DLD1 (cell line): ENCODE results near the gene PHF20.
"Not testable (repeated sequence)": the region's sequence is repeated elsewhere in the genome, so short reads cannot be mapped to it uniquely, and the experiment has no call there.

Experiments used
- in situ Hi-C: cut with HindIII; loops from 2 replicates; pipeline ENCODE4 v1.10.0; 2017; ENCODE audit warnings: low sequenced_read_pairs

PHF20 gene

DNA sequence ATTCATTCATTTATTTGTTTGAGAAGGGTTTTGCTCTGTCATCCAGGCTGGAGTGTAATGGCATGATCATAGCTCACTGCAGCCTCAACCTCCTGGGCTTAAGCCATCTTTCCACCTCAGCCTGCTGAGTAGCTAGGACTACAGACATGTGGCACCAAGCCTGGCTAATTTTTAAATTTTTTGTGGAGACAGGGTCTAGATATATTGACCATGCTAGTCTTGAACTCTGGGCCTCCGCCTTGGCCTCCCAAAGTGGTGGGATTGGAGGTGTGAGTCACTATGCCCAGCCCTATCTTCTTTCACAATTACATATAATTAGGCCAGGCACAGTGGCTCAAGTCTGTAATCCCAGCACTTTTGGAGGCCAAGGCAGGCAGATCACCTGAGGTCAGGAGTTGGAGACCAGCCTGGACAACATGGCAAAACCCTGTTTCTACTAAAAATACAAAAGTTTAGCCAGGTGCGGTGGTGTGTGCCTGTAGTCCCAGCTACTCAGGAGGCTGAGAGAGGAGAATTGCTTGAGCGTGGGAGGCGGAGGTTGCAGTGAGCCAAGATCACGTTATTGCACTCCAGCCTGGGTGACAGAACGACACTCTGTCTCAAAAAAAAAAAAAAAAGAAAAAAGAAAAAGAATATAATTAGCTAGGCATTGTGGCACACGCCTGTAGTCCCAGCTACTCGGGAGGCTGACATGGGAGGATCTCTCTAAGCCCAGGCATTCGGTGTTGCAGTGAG, 110.8 kb downstream of the PHF20 start:
- in situ Hi-C loops: not testable (repeated sequence)

- in situ Hi-C loops: no loop called here
Observed at GRCh38 chr20:35883336-35883777, 111.5 kb downstream of the PHF20 start.

DNA sequence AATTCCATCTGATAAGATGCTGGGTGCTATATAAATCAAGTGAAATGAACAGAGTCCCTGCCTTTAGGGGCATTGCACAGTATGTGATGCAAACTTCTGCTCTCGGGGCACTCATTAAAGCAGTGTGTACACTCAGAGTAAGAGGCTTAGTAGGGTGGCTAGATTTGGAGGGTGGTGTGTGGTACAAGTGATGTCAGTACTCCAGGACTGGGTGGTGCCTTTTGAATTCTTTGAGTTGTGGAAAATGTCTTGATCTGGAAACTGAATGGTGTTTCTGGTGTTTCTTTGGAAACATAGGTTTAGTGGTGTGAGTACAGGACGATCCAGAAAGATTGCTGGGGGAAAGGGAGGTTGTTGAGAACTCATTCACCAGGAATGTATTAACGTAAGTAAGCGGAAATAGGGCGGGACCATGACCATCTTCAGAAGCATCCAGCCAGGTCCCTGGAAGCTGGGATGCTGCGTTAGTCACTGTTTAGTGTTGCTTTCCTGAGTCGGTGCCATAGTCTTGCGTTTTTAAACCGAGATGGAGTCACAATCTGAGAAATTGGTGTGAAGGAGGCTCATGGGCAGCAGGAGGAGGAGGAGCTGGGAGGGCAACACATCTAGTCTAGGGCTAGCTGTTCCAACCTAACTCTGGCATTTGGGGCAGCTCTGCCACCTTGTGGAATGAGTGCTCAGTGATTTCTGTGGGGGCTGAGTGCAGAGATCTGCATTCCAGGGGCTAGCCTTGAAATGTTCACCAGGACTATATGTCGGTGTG, 112.1 kb downstream of the PHF20 start:
- in situ Hi-C loops: no loop called here

GRCh38 chr20:35884541-35884865, 112.7 kb downstream of the PHF20 start:
- in situ Hi-C loops: no loop called here

DNA sequence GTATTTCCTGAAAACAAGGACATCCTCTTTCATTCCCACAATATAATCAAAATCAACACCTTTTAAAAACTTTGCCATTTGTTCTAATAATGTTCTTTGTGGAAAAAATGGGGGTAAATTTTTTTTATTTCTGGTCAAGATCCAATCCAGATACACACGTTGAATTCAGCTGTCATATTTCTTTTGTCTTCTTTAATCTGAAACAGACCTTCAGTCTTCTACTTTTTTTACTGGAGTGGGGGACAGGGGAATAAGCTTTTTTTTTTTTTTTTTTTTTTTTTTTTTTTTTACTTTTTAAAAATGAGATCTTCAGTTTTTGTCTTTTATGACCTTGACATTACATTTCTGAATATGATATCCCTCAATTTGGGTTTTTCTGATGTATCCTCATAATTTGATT, 113.4 kb downstream of the PHF20 start:
- in situ Hi-C loops: no loop called here

- in situ Hi-C loops: no loop called here
Observed at GRCh38 chr20:35886537-35886936, 114.7 kb downstream of the PHF20 start.

- in situ Hi-C loops: no loop called here
Observed at GRCh38 chr20:35887393-35888064, 115.7 kb downstream of the PHF20 start.

DNA sequence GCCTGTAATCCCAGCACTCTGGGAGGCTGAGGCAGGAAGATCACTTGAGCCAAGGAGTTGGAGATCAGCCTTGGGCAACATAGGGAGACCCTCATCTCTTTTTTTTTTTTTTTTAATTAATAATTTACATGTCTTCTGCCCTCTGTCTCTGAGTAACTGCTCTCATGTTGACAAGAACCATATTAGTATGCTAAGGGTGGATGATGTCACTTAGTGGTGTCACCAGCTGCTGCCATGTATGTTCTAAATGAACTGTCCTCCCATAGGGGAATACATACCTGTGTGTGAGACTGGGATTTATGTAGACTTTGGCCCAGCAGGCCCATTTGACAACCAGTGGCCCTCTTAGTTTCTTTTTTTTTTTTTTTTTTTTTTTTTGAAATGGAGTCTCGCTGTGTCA, 116.8 kb downstream of the PHF20 start:
- in situ Hi-C loops: no loop called here

GRCh38 chr20:35891375-35891774, 119.6 kb downstream of the PHF20 start:
- in situ Hi-C loops: no loop called here

- in situ Hi-C loops: no loop called here
Observed at GRCh38 chr20:35892871-35893270, 121.1 kb downstream of the PHF20 start.

DNA sequence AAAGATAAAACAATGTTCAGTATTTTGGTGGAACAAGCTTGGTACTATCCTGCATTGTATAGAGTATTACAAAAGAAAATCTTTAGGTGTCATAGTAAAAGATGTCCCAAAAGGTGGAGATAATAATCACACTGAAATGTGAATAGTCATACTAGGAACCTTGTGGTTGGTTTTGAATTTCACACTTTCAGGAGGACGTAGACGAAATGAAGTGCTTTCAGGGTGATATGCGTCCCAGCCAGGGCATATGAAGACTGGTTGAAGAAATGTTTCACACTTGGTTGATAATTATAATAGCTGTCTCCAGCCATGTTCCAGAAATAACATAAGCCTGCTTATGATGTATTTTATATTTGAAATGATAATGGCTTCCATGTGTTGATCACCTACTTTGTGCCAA, 122.1 kb downstream of the PHF20 start:
- in situ Hi-C loops: no loop called here

DNA sequence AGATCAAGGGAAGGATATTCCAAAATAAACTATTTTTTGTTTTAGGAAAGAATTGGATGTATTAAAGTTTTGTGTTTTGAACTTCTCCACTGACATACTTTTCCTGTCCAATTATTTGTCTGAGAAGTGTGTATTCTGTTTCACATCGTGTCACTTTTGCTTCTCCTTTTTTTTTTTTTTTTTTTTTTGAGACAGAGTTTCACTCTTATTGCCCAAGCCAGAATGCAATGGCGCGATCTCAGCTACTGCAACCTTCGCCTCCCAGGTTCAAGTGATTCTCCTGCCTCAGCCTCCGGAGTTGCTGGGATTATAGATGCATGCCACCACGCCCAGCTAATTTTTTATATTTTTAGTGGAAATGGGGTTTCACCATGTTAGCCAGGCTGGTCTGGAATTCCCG, 123.7 kb downstream of the PHF20 start:
- in situ Hi-C loops: not testable (repeated sequence)

GRCh38 chr20:35899064-35899463, 127.2 kb downstream of the PHF20 start:
- in situ Hi-C loops: no loop called here

DNA sequence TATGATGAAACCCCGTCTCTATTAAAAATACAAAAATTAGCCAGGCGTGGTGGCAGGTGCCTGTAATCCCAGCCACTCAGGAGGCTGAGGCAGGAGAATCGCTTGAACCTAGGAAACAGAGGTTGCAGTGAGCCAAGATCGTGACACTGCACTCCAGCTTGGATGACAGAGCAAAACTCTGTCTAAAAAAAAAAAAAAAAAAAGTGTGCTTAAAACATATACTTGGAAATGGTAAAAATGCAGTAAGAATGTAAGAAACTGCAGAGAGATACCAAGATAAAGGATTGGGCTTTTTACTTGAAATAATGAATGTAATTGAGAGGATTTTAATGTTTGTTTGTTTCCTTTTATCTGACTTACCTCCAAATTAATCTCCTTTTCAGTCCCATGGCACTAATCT, 129.4 kb downstream of the PHF20 start:
- in situ Hi-C loops: not testable (repeated sequence)

GRCh38 chr20:35901678-35902544, 130.1 kb downstream of the PHF20 start:
- in situ Hi-C loops: no loop called here

GRCh38 chr20:35902545-35902941, 130.7 kb downstream of the PHF20 start:
- in situ Hi-C loops: no loop called here

DNA sequence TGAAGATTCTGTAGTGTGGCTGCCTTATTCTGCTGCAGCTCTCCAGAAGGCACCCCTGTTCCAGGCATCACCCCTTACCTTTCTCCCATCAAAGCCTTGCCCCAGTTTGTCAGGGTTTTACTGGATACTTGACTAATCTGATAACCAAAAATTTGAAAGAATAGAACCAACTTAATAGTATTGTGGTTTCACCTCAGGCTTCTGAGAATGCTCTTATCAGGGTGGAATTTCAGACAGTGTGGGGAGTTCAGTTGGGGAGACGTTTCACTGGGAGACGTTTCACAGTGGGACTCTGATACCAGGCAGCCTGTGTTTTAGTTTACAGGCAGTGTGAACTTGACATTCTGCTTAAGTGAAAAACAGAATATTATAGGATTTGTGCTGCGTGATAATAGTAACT, 132.0 kb downstream of the PHF20 start:
- in situ Hi-C loops: no loop called here

- in situ Hi-C loops: no loop called here
Observed at GRCh38 chr20:35904982-35905663, 133.3 kb downstream of the PHF20 start.

DNA sequence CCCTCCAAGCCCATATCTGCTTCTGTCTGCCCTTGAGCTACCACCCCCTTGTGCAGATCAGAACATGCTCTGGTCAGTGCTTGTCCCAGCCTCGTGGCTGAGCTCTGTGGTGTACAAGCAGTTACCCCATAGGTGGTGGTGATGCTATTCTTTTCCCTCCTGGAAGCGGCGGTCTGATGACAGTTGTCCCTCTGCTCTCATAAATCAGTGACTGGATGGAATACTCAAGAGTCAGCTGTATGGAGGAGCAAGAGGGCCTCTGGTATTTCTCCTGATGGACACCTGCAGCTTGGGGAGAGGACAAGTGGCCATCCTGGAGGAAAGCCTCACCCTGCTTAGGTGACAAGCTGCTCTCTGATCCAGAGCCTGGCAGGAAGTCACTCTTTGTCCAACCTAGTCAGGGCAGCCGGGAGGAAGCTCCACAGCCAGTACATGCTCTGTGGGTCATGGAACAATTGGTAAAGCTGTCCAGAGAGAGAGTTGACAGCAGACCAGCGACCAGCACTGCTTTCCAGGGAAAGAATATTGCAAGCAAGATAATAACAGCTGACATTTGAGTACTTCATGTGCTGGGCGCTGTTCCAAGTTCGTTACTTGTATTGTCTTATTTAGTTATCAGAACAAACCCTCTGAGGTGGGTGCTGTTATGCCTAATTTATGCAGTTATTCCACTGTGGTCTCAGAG, 135.3 kb downstream of the PHF20 start:
- in situ Hi-C loops: no loop called here

- in situ Hi-C loops: no loop called here
Observed at GRCh38 chr20:35908007-35908406, 136.2 kb downstream of the PHF20 start.
